GM21367 (cell line): ENCODE results near the gene SLC41A2.
"Not testable (repeated sequence)": the region's sequence is repeated elsewhere in the genome, so short reads cannot be mapped to it uniquely, and the experiment has no call there.

Source experiments
- ATAC-seq: cut with Tn5 transposase; IDR thresholded peaks from one replicate; pipeline ENCODE4 v1.9.1; 2021; ENCODE audit not compliant: unreplicated experiment

The SLC41A2 gene

GRCh38 chr12:104964856-104965205 lies 6.7 kb upstream of the SLC41A2 start:
- no peak for ATAC-seq

GRCh38 chr12:104964167-104964855 lies 6.2 kb upstream of the SLC41A2 start:
- no peak for ATAC-seq

GRCh38 chr12:104963757-104964156 lies 5.7 kb upstream of the SLC41A2 start:
- no peak for ATAC-seq

- no peak for ATAC-seq
Observed at GRCh38 chr12:104960464-104960863, 2.4 kb upstream of the SLC41A2 start.

- ATAC-seq: no peak
Observed at GRCh38 chr12:104959335-104959841, 1.3 kb upstream of the SLC41A2 start.

GRCh38 chr12:104958805-104959334 lies 780 bp upstream of the SLC41A2 start:
- no peak for ATAC-seq

GRCh38 chr12:104957719-104958000 lies 430 bp downstream of the SLC41A2 start:
- ATAC-seq: no peak

- ATAC-seq: no peak
Observed at GRCh38 chr12:104956870-104957718, 996 bp downstream of the SLC41A2 start.

GRCh38 chr12:104955703-104956102 lies 2.4 kb downstream of the SLC41A2 start:
- no peak for ATAC-seq

- no peak for ATAC-seq
Observed at GRCh38 chr12:104953323-104953722, 4.8 kb downstream of the SLC41A2 start.

- no peak for ATAC-seq
Observed at GRCh38 chr12:104952816-104953215, 5.3 kb downstream of the SLC41A2 start.

- ATAC-seq: no peak
Observed at GRCh38 chr12:104951759-104952509, 6.2 kb downstream of the SLC41A2 start.

GRCh38 chr12:104948716-104949115 lies 9.4 kb downstream of the SLC41A2 start:
- ATAC-seq: not testable (repeated sequence)

GRCh38 chr12:104944252-104944651 lies 13.8 kb downstream of the SLC41A2 start:
- ATAC-seq: no peak

GRCh38 chr12:104943401-104943800 lies 14.7 kb downstream of the SLC41A2 start:
- ATAC-seq: not testable (repeated sequence)

- ATAC-seq: no peak
Observed at GRCh38 chr12:104942075-104942474, 16.0 kb downstream of the SLC41A2 start.

GRCh38 chr12:104941454-104941853 lies 16.6 kb downstream of the SLC41A2 start:
- ATAC-seq: no peak

GRCh38 chr12:104939089-104939488 lies 19.0 kb downstream of the SLC41A2 start:
- ATAC-seq: no peak

GRCh38 chr12:104938371-104938770 lies 19.7 kb downstream of the SLC41A2 start:
- ATAC-seq: no peak

GRCh38 chr12:104935886-104936285 lies 22.2 kb downstream of the SLC41A2 start:
- ATAC-seq: no peak

- ATAC-seq: no peak
Observed at GRCh38 chr12:104933778-104934177, 24.3 kb downstream of the SLC41A2 start.
